Bronchial epithelial cell (primary cell): ENCODE measurements around the gene HOXC11. TPM values are rescaled to one million over a fixed set of nuclear protein-coding genes. Genes with fewer than 3 reads are reported as not detected.

Experiments used
- DNase-seq: peaks from one replicate; pipeline ENCODE4 v3.0.0-alpha.2; 2010; ENCODE audit warnings: low read depth
- FAIRE-seq: peaks from 2 replicates; lab custom pipeline; 2011; peaks lifted over from hg19 to GRCh38; lab: Jason Lieb, UNC
- H3K27me3 ChIP-seq: 2 replicates; pipeline ENCODE4 v1.5.1; 2011; ENCODE audit warnings: low read length; ENCODE audit not compliant: control insufficient read depth, insufficient read depth
- H3K36me3 ChIP-seq: 2 replicates; pipeline ENCODE4 v1.5.1; 2011; ENCODE audit warnings: low read length; ENCODE audit not compliant: control insufficient read depth, insufficient read depth
- H3K4me3 ChIP-seq: 2 replicates; pipeline ENCODE4 v1.5.1; 2011; ENCODE audit warnings: mild to moderate bottlenecking, low read depth, low read length, control low read depth
- CTCF ChIP-seq: IDR thresholded peaks from 2 replicates; pipeline ENCODE4 v1.5.1; 2011; ENCODE audit warnings: mild to moderate bottlenecking, moderate library complexity, low read length, control low read depth, inconsistent platforms; ENCODE audit not compliant: insufficient read depth, severe bottlenecking
- total RNA-seq: library from RNA; depleted of rRNA; stranded (reverse); fragments of >200 nt; gene quantifications from 2 replicates; pipeline ENCODE4 v1.2.1, GENCODE V29; 2014

HOXC11 gene
- total RNA-seq, 1 donor from 2014 or later: not detected

GRCh38 chr12:53969588-53970259 lies 3.2 kb upstream of the HOXC11 start:
- peaks cover 93% of the 10 kb centered on the region for H3K27me3 ChIP-seq
- H3K36me3 ChIP-seq: no peaks in the 10 kb centered on the region
- FAIRE-seq (no peak), DNase-seq (no peak)
- no peak for TF ChIP-seq CTCF
- no peak overlapping the region for H3K4me3 ChIP-seq

GRCh38 chr12:53970451-53970850 lies 2.5 kb upstream of the HOXC11 start:
- DNase-seq (no peak), FAIRE-seq (no peak)
- H3K27me3 ChIP-seq: peaks cover 90% of the 10 kb centered on the region

GRCh38 chr12:53971129-53971528 lies 1.8 kb upstream of the HOXC11 start:
- no peak for FAIRE-seq
- DNase-seq: no peak
- TF ChIP-seq CTCF: no peak
- Histone ChIP-seq H3K4me3 (no peak overlapping the region), H3K27me3 (peaks cover 91% of the 10 kb centered on the region), H3K36me3 (no peaks in the 10 kb centered on the region)

More at GRCh38 chr12:53970451-53970850, 2.5 kb upstream of the HOXC11 start:
- Histone ChIP-seq H3K4me3 (no peak overlapping the region), H3K36me3 (no peaks in the 10 kb centered on the region)
- TF ChIP-seq CTCF: no peak

- no peak for FAIRE-seq
- Histone ChIP-seq H3K36me3 (no peaks in the 10 kb centered on the region), H3K4me3 (no peak overlapping the region), H3K27me3 (peaks cover 90% of the 10 kb centered on the region)
- TF ChIP-seq CTCF: no peak
- DNase-seq: no peak
Measured at GRCh38 chr12:53971686-53972085, 1.2 kb upstream of the HOXC11 start.

GRCh38 chr12:53972152-53972702 lies 699 bp upstream of the HOXC11 start:
- peaks cover 89% of the 10 kb centered on the region for H3K27me3 ChIP-seq
- no peaks in the 10 kb centered on the region for H3K36me3 ChIP-seq
- no peak overlapping the region for H3K4me3 ChIP-seq
- FAIRE-seq (no peak), DNase-seq (peak; percentile 4)
- TF ChIP-seq CTCF: no peak
